ENCODE measurements around the gene CDC25A.

GRCh38 chr3:48232734-48233133 lies 44.5 kb upstream of the CDC25A start:
- TF ChIP-seq CREM (IDR thresholded peaks at IDR 0.05) (no peak), CREM (CRISPR knock-in tag; IDR thresholded peaks at IDR 0.05) (no peak), MAZ (IDR thresholded peaks at IDR 0.05; ENCODE audit: borderline replicate concordance, low read depth, low read length) (peak; percentile 71; the same call in 1 of the 2 replicates), MAZ (CRISPR knock-in tag; IDR thresholded peaks at IDR 0.05; ENCODE audit: low read depth) (no peak; the same call in 1 of the 2 replicates), CTCF (CRISPR knock-in tag; IDR thresholded peaks at IDR 0.05) (peak; percentile 95), TEAD2 (CRISPR knock-in tag; IDR thresholded peaks at IDR 0.05) (no peak), FOXM1 (CRISPR knock-in tag; IDR thresholded peaks at IDR 0.05) (no peak), ZNF354B (CRISPR knock-in tag; IDR thresholded peaks at IDR 0.05) (no peak)
- TF ChIP-seq, protein P1, sequence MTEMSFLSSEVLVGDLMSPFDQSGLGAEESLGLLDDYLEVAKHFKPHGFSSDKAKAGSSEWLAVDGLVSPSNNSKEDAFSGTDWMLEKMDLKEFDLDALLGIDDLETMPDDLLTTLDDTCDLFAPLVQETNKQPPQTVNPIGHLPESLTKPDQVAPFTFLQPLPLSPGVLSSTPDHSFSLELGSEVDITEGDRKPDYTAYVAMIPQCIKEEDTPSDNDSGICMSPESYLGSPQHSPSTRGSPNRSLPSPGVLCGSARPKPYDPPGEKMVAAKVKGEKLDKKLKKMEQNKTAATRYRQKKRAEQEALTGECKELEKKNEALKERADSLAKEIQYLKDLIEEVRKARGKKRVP (CRISPR knock-in tag; IDR thresholded peaks at IDR 0.05), result no peak
